Endothelial cell of hepatic sinusoid (primary cell): ENCODE measurements around the gene HEPACAM.

Source experiments
- in situ Hi-C: cut with HindIII; loops from 2 replicates; pipeline ENCODE4 v1.10.0; 2017; ENCODE audit warnings: low sequenced_read_pairs

Gene HEPACAM

GRCh38 chr11:124886978-124887666 is 48.7 kb downstream of the HEPACAM start:
- in situ Hi-C loops: no loop called here

- in situ Hi-C loops: no loop called here
Observed at GRCh38 chr11:124886476-124886875, 49.4 kb downstream of the HEPACAM start.

GRCh38 chr11:124884869-124885479 is 50.9 kb downstream of the HEPACAM start:
- in situ Hi-C loops: no loop called here

GRCh38 chr11:124884340-124884739 is 51.5 kb downstream of the HEPACAM start:
- in situ Hi-C loops: no loop called here

GRCh38 chr11:124882339-124883071 is 53.3 kb downstream of the HEPACAM start:
- in situ Hi-C loops: no loop called here

- in situ Hi-C loops: no loop called here
Observed at GRCh38 chr11:124880958-124881357, 54.9 kb downstream of the HEPACAM start.

GRCh38 chr11:124880290-124880611 is 55.6 kb downstream of the HEPACAM start:
- in situ Hi-C loops: no loop called here

GRCh38 chr11:124879493-124880289 is 56.2 kb downstream of the HEPACAM start:
- in situ Hi-C loops: no loop called here

- in situ Hi-C loops: no loop called here
Observed at GRCh38 chr11:124878759-124879492, 56.9 kb downstream of the HEPACAM start.

GRCh38 chr11:124877910-124878758 is 57.7 kb downstream of the HEPACAM start:
- in situ Hi-C loops: no loop called here

- in situ Hi-C loops: no loop called here
Observed at GRCh38 chr11:124877631-124877909, 58.3 kb downstream of the HEPACAM start.

- in situ Hi-C loops: no loop called here
Observed at GRCh38 chr11:124876818-124877630, 58.8 kb downstream of the HEPACAM start.

- in situ Hi-C loops: no loop called here
Observed at GRCh38 chr11:124875943-124876817, 59.7 kb downstream of the HEPACAM start.

GRCh38 chr11:124875401-124875800 is 60.4 kb downstream of the HEPACAM start:
- in situ Hi-C loops: no loop called here

- in situ Hi-C loops: no loop called here
Observed at GRCh38 chr11:124874571-124875255, 61.1 kb downstream of the HEPACAM start.

- in situ Hi-C loops: no loop called here
Observed at GRCh38 chr11:124873951-124874350, 61.9 kb downstream of the HEPACAM start.

- in situ Hi-C loops: no loop called here
Observed at GRCh38 chr11:124872741-124873140, 63.1 kb downstream of the HEPACAM start.

- in situ Hi-C loops: no loop called here
Observed at GRCh38 chr11:124872280-124872679, 63.6 kb downstream of the HEPACAM start.
